Upper lobe of left lung (tissue), 6 donors: ENCODE data around the gene OPRD1. TPM values are rescaled to one million over a fixed set of nuclear protein-coding genes. Genes with fewer than 3 reads are reported as not detected.

Experiments used
- ATAC-seq, 2 donors: fragments of 200-7000 bp; cut with Tn5 transposase; one replicate each; pipeline ENCODE4 v1.9.1; 2022; ENCODE audit warnings: mild to moderate bottlenecking in 2 of 2, moderate library complexity in 2 of 2; ENCODE audit not compliant: low FRiP score in 2 of 2
- DNase-seq, 2 donors: peaks; one replicate each; pipeline ENCODE4 v3.0.0-alpha.2; 2019 to 2020
- H3K27ac ChIP-seq, 4 donors: fragments of 200-600 bp; sonication (generic); one replicate each; pipeline ENCODE4 v1.5.1; 2016 to 2019
- H3K27me3 ChIP-seq, 4 donors: fragments of 200-600 bp; sonication (generic); one replicate each; pipeline ENCODE4 v1.5.1; 2017 to 2019
- H3K36me3 ChIP-seq, 4 donors: fragments of 200-600 bp; sonication (generic); one replicate each; pipeline ENCODE4 v1.5.1; 2016 to 2019
- H3K4me1 ChIP-seq, 4 donors: fragments of 200-600 bp; sonication (generic); one replicate each; pipeline ENCODE4 v1.5.1; 2018 to 2019
- H3K4me3 ChIP-seq, 4 donors: fragments of 200-600 bp; sonication (generic); one replicate each; pipeline ENCODE4 v1.5.1; 2017 to 2019; ENCODE audit warnings: mild to moderate bottlenecking in 2 of 4, moderate library complexity in 1 of 4
- H3K9me3 ChIP-seq, 4 donors: fragments of 200-600 bp; sonication (generic); one replicate each; pipeline ENCODE4 v1.5.1; 2018 to 2019
- EP300 ChIP-seq, 4 donors: sonication (generic); formaldehyde crosslinking; IDR thresholded peaks; one replicate each; pipeline ENCODE4 v1.5.1; 2017; ENCODE audit warnings: antibody characterized with exemption in 4 of 4, control low read depth in 2 of 4
- POLR2A ChIP-seq, 4 donors: fragments of 450-650 bp; IDR thresholded peaks; one replicate each; pipeline ENCODE4 v1.5.1; 2016 to 2017; ENCODE audit warnings: antibody characterized with exemption in 4 of 4, mild to moderate bottlenecking in 2 of 4
- POLR2AphosphoS5 ChIP-seq, 2 donors: sonication (generic); formaldehyde crosslinking; IDR thresholded peaks; one replicate each; pipeline ENCODE4 v1.5.1; 2017; ENCODE audit warnings: antibody characterized with exemption in 2 of 2
- WGBS, 2 donors: methylation state at CpG; one replicate each; pipeline ENCODE4 v1.1.5; 2017 to 2018; 5-methylcytosine and 5-hydroxymethylcytosine counted together
- total RNA-seq, 6 donors: library from RNA; depleted of rRNA in 4 of 6; stranded (reverse); fragments of >200 nt in 4 of 6; gene quantifications; one replicate each; pipeline versions ENCODE4 v1.1.0 to v1.2.1, GENCODE V29; 2016 to 2021
- TF ChIP-seq, protein P1 (sequence below), 6 experiments: fragments of 450-650 bp in 4 of 6; fragments of 200-600 bp in 2 of 6; sonication (generic) in 2 of 6; IDR thresholded peaks; one replicate each; pipeline ENCODE4 v1.5.1; 2016 to 2019; ENCODE audit warnings: antibody characterized with exemption in 6 of 6
- donor health status: DM: no; HTN: no; CAD: no; lungs with moderate emphysema.
- donor health status: DM: no; HTN: yes; CAD: no; lungs with severe emphysema.

The OPRD1 gene
- total RNA-seq, 6 donors from 2014 or later = not detected

DNA sequence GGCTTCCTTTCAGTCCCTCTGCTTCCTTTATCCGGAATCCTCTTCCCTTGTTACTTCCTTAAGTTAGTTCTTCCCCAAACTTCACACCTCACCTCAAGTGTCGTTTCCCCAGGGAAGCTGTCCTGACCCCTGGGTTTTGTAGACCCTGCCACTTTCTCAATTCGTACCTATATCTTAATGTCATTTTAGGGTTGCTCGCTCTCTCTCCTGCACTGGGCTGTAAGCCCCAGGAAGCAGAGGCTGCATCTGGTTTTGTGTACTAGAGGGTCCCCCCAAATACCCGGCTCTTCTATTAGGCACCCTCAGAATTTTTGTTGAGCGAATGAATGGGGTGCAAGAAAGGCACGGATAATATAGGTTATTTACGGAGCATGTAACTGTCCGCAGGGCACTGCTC lies 603 bp upstream of the OPRD1 start:
- DNase-seq (no peak), ATAC-seq (no peak)
- Histone ChIP-seq H3K36me3 (no peaks in the 10 kb centered on the region), H3K27me3 (peaks cover 0 to 21% (median 8%) of the 10 kb centered on the region in 4 donors), H3K4me1 (peaks cover 0 to 11% (median 2%) of the 10 kb centered on the region in 4 donors), H3K9me3 (no peaks in the 10 kb centered on the region), H3K4me3 (no peak overlapping the region), H3K27ac (no peak overlapping the region)
- TF ChIP-seq, protein P1, sequence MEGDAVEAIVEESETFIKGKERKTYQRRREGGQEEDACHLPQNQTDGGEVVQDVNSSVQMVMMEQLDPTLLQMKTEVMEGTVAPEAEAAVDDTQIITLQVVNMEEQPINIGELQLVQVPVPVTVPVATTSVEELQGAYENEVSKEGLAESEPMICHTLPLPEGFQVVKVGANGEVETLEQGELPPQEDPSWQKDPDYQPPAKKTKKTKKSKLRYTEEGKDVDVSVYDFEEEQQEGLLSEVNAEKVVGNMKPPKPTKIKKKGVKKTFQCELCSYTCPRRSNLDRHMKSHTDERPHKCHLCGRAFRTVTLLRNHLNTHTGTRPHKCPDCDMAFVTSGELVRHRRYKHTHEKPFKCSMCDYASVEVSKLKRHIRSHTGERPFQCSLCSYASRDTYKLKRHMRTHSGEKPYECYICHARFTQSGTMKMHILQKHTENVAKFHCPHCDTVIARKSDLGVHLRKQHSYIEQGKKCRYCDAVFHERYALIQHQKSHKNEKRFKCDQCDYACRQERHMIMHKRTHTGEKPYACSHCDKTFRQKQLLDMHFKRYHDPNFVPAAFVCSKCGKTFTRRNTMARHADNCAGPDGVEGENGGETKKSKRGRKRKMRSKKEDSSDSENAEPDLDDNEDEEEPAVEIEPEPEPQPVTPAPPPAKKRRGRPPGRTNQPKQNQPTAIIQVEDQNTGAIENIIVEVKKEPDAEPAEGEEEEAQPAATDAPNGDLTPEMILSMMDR (IDR thresholded peaks at IDR 0.05) = no peak
- TF ChIP-seq EP300 (IDR thresholded peaks at IDR 0.05) = no peak
- no peak for TF ChIP-seq POLR2A (IDR thresholded peaks at IDR 0.05)
- TF ChIP-seq POLR2AphosphoS5 (IDR thresholded peaks at IDR 0.05) = no peak
- WGBS, 2 donors = 63 to 73% methylated on average over 9 of the region's 9 CpGs

DNA sequence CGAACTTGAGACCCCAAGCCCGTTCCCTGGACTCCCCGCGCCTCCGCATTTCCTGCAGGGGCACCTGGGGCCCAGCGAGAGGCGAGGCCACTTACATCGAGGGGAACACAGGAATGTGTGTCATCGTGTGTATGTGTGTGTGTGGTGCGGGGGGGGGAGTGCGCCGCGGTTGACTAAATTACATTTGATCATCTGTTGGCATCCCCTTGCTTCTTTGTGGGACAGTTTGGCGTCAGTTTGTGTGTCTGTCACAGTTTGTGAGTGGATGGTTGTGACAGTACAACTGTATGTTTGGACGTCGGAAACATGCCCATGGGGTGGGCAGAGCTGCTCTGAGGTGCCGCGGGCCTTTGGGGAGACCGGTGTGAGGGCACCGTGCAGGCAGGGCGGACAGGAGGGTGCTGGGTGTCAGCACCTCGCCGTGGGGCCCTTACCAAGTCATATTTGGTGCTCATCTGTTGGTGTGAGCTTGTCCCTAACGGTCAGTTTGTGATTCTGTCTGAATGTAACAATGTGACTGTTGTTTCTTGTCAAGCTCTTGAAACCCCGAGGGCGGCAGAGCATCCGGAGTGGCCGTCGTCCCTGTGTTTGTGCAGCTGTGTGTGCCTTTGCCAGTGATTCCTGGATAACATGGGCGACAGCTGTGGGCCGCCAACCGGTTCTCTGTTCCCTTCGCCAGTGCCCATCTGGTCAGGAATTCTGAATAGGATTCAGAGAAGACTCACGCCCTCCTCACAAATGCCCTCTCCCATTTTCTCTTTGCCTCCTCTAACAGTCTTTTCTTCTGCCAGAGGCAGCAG lies 899 bp downstream of the OPRD1 start:
- Histone ChIP-seq H3K4me1 (peaks cover 0 to 11% (median 2%) of the 10 kb centered on the region in 4 donors), H3K9me3 (no peaks in the 10 kb centered on the region), H3K4me3 (no peak overlapping the region), H3K36me3 (no peaks in the 10 kb centered on the region), H3K27me3 (peaks cover 0 to 21% (median 8%) of the 10 kb centered on the region in 4 donors), H3K27ac (no peak overlapping the region)
- DNase-seq = no peak
- TF ChIP-seq POLR2AphosphoS5 (IDR thresholded peaks at IDR 0.05) (no peak), POLR2A (IDR thresholded peaks at IDR 0.05) (no peak), EP300 (IDR thresholded peaks at IDR 0.05) (no peak)
- TF ChIP-seq, protein P1 (IDR thresholded peaks at IDR 0.05) = no peak
- 38 to 43% methylated on average over 14 to 34 of the region's 34 CpGs for WGBS, 2 donors
- no peak for ATAC-seq

DNA sequence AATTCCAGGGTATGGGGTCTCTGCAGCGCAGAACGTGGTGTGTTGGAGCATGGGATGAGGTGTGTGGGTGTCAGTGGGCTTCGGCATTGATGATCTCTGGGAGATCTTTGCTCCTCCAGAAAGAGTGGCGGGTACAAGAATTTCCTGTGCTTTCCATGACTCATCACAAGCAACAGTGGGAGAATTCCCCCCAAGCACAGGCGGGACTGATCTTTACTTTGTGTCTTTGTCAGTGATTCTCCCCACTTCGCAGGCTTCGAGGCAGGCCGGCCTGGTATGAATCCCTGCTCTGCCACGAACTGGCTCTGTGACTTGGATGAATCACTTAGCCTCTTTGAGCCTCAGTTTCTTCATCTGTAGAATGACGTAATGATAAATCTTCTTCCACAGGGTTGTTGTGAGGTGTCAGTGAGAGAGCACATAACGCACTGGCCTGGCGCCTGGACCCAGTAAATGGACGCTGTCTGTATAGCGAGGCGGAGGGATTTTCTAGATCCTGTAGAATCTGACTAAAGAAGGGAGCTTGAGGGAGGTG lies 2.0 kb downstream of the OPRD1 start:
- ATAC-seq (no peak), DNase-seq (no peak)
- H3K36me3 ChIP-seq = no peaks in the 10 kb centered on the region
- H3K27me3 ChIP-seq = peaks cover 0 to 21% (median 8%) of the 10 kb centered on the region in 4 donors
- no peak overlapping the region for H3K4me3 ChIP-seq
- TF ChIP-seq, protein P1 (IDR thresholded peaks at IDR 0.05) = no peak
- TF ChIP-seq POLR2A (IDR thresholded peaks at IDR 0.05) (no peak), EP300 (IDR thresholded peaks at IDR 0.05) (no peak), POLR2AphosphoS5 (IDR thresholded peaks at IDR 0.05) (no peak)
- no peak overlapping the region for H3K27ac ChIP-seq
- no peaks in the 10 kb centered on the region for H3K9me3 ChIP-seq
- 90 to 91% methylated on average over 15 of the region's 15 CpGs for WGBS, 2 donors
- peaks cover 0 to 11% (median 2%) of the 10 kb centered on the region in 4 donors for H3K4me1 ChIP-seq

DNA sequence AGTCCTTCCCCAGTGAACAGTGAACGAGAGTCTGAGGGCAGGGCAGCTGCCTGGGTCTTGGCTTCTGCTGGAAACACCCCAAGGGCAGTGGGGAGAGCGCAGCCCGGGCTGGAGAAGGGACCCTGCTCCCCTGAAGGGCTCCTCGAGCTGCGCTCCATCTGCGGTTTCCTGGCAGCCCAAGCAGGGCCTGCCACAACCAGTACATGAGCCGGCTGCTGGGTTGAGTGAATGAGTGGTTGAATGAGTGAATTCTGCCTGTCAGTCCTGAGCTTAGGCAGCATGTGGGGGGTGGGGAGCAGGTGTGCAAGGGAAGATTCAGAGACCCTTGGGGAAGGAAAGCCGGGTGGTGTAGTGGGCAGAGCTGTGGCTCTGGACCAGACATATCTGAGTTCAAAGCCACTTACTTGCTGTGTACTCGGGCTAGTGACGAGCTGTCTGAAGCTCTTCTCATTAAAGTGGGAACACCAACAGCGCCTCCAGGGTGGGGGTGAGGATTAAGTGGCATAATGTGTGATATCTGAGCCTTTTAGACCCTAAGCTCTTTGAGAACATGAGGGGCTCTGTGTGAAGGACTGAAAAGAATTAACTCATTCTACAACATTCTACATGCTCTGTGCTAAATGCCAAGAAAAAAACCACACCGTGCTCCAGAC lies 3.7 kb downstream of the OPRD1 start:
- no peak for DNase-seq

More for the DNA sequence above, 3.7 kb downstream of the OPRD1 start:
- Histone ChIP-seq H3K27ac (no peak overlapping the region), H3K27me3 (peaks cover 0 to 21% (median 8%) of the 10 kb centered on the region in 4 donors), H3K4me3 (no peak overlapping the region), H3K9me3 (no peaks in the 10 kb centered on the region), H3K4me1 (peaks cover 0 to 11% (median 2%) of the 10 kb centered on the region in 4 donors), H3K36me3 (no peaks in the 10 kb centered on the region)
- 34 to 39% methylated on average over 11 of the region's 12 CpGs for WGBS, 2 donors
- ATAC-seq = no peak
- TF ChIP-seq, protein P1 (IDR thresholded peaks at IDR 0.05) = no peak
- TF ChIP-seq EP300 (IDR thresholded peaks at IDR 0.05) (no peak), POLR2A (IDR thresholded peaks at IDR 0.05) (no peak), POLR2AphosphoS5 (IDR thresholded peaks at IDR 0.05) (no peak)
